Measurements from ENCODE around the gene PRICKLE2.

DNA sequence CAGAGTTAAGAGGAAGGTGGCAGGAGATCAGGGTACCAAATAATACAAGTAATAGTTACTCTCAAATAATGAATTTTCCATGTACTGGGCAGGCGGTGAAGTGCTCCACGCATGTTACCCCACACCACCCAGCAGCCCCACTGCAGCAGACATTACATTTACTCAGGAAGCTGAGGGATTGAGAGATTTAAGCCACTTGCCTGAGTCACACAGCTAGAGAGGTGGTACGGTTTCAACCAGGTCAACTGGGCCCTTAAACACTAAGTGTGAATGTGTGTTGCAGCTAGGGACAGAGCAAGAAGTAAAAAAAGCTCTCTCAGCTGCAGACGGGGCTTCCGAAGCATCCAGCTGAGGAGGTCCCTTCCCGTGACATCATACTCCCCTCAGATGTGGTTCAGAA, 91.3 kb downstream of the PRICKLE2 start:
- TF ChIP-seq, protein P1, sequence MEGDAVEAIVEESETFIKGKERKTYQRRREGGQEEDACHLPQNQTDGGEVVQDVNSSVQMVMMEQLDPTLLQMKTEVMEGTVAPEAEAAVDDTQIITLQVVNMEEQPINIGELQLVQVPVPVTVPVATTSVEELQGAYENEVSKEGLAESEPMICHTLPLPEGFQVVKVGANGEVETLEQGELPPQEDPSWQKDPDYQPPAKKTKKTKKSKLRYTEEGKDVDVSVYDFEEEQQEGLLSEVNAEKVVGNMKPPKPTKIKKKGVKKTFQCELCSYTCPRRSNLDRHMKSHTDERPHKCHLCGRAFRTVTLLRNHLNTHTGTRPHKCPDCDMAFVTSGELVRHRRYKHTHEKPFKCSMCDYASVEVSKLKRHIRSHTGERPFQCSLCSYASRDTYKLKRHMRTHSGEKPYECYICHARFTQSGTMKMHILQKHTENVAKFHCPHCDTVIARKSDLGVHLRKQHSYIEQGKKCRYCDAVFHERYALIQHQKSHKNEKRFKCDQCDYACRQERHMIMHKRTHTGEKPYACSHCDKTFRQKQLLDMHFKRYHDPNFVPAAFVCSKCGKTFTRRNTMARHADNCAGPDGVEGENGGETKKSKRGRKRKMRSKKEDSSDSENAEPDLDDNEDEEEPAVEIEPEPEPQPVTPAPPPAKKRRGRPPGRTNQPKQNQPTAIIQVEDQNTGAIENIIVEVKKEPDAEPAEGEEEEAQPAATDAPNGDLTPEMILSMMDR (conservative IDR thresholded peaks at IDR 0.05; ENCODE audit: low read depth in 2 of 2) = no peak
- TF ChIP-seq JUNB (IDR thresholded peaks at IDR 0.05; ENCODE audit: unreplicated experiment) (no peak), EZH2 (IDR thresholded peaks at IDR 0.05; ENCODE audit: low read depth, unreplicated experiment) (no peak), EZH2phosphoT487 (IDR thresholded peaks at IDR 0.05; ENCODE audit: unreplicated experiment) (no peak), POLR2AphosphoS5 (IDR thresholded peaks at IDR 0.05; ENCODE audit: low read depth) (no peak), ZNF114 (CRISPR knock-in tag; IDR thresholded peaks at IDR 0.05) (no peak), STAT1 (IDR thresholded peaks at IDR 0.05; ENCODE audit: unreplicated experiment) (no peak), CREB1 (CRISPR knock-in tag; IDR thresholded peaks at IDR 0.05; ENCODE audit: low read depth) (no peak), ZNF331 (CRISPR knock-in tag; IDR thresholded peaks at IDR 0.05; ENCODE audit: low read depth) (no peak)
- TF ChIP-seq, protein P2, sequence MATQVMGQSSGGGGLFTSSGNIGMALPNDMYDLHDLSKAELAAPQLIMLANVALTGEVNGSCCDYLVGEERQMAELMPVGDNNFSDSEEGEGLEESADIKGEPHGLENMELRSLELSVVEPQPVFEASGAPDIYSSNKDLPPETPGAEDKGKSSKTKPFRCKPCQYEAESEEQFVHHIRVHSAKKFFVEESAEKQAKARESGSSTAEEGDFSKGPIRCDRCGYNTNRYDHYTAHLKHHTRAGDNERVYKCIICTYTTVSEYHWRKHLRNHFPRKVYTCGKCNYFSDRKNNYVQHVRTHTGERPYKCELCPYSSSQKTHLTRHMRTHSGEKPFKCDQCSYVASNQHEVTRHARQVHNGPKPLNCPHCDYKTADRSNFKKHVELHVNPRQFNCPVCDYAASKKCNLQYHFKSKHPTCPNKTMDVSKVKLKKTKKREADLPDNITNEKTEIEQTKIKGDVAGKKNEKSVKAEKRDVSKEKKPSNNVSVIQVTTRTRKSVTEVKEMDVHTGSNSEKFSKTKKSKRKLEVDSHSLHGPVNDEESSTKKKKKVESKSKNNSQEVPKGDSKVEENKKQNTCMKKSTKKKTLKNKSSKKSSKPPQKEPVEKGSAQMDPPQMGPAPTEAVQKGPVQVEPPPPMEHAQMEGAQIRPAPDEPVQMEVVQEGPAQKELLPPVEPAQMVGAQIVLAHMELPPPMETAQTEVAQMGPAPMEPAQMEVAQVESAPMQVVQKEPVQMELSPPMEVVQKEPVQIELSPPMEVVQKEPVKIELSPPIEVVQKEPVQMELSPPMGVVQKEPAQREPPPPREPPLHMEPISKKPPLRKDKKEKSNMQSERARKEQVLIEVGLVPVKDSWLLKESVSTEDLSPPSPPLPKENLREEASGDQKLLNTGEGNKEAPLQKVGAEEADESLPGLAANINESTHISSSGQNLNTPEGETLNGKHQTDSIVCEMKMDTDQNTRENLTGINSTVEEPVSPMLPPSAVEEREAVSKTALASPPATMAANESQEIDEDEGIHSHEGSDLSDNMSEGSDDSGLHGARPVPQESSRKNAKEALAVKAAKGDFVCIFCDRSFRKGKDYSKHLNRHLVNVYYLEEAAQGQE (IDR thresholded peaks at IDR 0.05; ENCODE audit: unreplicated experiment) = no peak
- TF ChIP-seq, protein P3, sequence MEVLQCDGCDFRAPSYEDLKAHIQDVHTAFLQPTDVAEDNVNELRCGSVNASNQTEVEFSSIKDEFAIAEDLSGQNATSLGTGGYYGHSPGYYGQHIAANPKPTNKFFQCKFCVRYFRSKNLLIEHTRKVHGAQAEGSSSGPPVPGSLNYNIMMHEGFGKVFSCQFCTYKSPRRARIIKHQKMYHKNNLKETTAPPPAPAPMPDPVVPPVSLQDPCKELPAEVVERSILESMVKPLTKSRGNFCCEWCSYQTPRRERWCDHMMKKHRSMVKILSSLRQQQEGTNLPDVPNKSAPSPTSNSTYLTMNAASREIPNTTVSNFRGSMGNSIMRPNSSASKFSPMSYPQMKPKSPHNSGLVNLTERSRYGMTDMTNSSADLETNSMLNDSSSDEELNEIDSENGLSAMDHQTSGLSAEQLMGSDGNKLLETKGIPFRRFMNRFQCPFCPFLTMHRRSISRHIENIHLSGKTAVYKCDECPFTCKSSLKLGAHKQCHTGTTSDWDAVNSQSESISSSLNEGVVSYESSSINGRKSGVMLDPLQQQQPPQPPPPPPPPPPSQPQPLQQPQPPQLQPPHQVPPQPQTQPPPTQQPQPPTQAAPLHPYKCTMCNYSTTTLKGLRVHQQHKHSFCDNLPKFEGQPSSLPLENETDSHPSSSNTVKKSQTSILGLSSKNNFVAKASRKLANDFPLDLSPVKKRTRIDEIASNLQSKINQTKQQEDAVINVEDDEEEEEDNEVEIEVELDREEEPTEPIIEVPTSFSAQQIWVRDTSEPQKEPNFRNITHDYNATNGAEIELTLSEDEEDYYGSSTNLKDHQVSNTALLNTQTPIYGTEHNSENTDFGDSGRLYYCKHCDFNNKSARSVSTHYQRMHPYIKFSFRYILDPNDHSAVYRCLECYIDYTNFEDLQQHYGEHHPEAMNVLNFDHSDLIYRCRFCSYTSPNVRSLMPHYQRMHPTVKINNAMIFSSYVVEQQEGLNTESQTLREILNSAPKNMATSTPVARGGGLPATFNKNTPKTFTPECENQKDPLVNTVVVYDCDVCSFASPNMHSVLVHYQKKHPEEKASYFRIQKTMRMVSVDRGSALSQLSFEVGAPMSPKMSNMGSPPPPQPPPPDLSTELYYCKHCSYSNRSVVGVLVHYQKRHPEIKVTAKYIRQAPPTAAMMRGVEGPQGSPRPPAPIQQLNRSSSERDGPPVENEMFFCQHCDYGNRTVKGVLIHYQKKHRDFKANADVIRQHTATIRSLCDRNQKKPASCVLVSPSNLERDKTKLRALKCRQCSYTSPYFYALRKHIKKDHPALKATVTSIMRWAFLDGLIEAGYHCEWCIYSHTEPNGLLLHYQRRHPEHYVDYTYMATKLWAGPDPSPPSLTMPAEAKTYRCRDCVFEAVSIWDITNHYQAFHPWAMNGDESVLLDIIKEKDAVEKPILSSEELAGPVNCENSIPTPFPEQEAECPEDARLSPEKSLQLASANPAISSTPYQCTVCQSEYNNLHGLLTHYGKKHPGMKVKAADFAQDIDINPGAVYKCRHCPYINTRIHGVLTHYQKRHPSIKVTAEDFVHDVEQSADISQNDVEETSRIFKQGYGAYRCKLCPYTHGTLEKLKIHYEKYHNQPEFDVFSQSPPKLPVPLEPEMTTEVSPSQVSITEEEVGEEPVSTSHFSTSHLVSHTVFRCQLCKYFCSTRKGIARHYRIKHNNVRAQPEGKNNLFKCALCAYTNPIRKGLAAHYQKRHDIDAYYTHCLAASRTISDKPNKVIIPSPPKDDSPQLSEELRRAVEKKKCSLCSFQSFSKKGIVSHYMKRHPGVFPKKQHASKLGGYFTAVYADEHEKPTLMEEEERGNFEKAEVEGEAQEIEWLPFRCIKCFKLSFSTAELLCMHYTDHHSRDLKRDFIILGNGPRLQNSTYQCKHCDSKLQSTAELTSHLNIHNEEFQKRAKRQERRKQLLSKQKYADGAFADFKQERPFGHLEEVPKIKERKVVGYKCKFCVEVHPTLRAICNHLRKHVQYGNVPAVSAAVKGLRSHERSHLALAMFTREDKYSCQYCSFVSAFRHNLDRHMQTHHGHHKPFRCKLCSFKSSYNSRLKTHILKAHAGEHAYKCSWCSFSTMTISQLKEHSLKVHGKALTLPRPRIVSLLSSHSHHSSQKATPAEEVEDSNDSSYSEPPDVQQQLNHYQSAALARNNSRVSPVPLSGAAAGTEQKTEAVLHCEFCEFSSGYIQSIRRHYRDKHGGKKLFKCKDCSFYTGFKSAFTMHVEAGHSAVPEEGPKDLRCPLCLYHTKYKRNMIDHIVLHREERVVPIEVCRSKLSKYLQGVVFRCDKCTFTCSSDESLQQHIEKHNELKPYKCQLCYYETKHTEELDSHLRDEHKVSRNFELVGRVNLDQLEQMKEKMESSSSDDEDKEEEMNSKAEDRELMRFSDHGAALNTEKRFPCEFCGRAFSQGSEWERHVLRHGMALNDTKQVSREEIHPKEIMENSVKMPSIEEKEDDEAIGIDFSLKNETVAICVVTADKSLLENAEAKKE (CRISPR knock-in tag; IDR thresholded peaks at IDR 0.05) = no peak

Measured in GM23338 (cell line).